ENCODE results near the gene BICDL1. TPM values are rescaled to one million over a fixed set of nuclear protein-coding genes. Genes with fewer than 3 reads are reported as not detected.

BICDL1 gene
- total RNA-seq, 4 donors from 2014 or later: 19.7 to 66.7 (median 44.1) TPM

DNA sequence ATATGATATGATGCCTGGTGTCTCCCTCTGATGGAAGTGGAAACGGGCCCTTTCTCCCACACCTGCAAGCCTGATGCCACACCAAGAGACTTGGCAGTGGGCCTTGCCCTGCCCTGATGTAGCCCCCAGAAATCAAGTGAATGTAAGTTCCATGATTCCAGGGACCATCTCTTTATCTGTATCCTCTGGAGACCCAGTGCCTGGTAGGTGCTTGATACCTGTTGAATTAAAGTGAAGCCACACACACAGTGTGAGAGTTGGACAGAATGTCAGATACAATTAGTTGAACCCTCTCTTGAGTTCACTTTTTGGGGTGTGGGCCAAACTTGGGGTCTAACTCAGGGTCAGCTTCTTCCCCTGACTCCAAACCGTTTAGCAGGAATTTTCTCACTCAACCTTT is 132.3 kb downstream of the BICDL1 start:
- DNase-seq: no peak
- no peak for TF ChIP-seq POLR2A (IDR thresholded peaks at IDR 0.05)
- TF ChIP-seq, protein P1, sequence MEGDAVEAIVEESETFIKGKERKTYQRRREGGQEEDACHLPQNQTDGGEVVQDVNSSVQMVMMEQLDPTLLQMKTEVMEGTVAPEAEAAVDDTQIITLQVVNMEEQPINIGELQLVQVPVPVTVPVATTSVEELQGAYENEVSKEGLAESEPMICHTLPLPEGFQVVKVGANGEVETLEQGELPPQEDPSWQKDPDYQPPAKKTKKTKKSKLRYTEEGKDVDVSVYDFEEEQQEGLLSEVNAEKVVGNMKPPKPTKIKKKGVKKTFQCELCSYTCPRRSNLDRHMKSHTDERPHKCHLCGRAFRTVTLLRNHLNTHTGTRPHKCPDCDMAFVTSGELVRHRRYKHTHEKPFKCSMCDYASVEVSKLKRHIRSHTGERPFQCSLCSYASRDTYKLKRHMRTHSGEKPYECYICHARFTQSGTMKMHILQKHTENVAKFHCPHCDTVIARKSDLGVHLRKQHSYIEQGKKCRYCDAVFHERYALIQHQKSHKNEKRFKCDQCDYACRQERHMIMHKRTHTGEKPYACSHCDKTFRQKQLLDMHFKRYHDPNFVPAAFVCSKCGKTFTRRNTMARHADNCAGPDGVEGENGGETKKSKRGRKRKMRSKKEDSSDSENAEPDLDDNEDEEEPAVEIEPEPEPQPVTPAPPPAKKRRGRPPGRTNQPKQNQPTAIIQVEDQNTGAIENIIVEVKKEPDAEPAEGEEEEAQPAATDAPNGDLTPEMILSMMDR (IDR thresholded peaks at IDR 0.05): no peak
- peaks cover 14 to 43% (median 26%) of the 10 kb centered on the region in 3 donors for H3K4me1 ChIP-seq
- H3K27ac ChIP-seq: no peak overlapping the region
- intact Hi-C loops (cut with DNase I): no loop called here
- no peak overlapping the region for H3K4me3 ChIP-seq
- peaks cover 0 to 5% (median 0%) of the 10 kb centered on the region in 3 donors for H3K36me3 ChIP-seq
- H3K9me3 ChIP-seq: no peaks in the 10 kb centered on the region
- 54 to 69% methylated on average over 2 of the region's 2 CpGs for WGBS, 2 donors
- no peaks in the 10 kb centered on the region for H3K27me3 ChIP-seq

DNA sequence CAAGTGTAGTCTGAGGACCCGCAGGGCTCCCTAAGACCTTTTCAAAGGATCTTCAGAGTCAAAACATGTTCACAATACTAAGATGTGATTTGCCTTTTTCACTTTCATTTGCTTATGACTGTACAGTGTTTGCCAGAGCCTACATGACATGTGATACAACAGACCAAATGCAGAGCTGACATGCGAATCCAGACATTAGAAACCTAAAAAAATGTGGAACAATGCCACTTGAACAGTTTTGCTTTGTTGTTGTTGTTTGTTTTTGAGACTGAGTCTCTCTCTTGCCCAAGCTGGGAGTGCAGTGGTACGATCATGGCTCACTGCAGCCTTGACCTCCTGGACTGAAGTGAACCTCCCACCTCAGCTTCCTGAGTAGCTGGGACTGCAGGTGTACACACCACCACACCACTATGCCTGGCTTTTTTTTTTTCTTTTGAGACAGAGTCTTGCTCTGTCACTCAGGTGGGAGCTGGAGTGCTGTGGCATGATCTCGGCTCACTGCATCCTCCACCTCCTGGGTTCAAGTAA is 132.8 kb downstream of the BICDL1 start:
- H3K4me1 ChIP-seq: peaks cover 16 to 47% (median 26%) of the 10 kb centered on the region in 3 donors
- no peaks in the 10 kb centered on the region for H3K9me3 ChIP-seq
- DNase-seq: no peak
- intact Hi-C loops (cut with DNase I): no loop called here
- 49 to 57% methylated on average over 4 of the region's 4 CpGs for WGBS, 2 donors
- H3K36me3 ChIP-seq: peaks cover 0 to 10% (median 0%) of the 10 kb centered on the region in 3 donors
- H3K27ac ChIP-seq: no peak overlapping the region
- no peak overlapping the region for H3K4me3 ChIP-seq
- TF ChIP-seq, protein P1 (IDR thresholded peaks at IDR 0.05): no peak
- no peak for TF ChIP-seq POLR2A (IDR thresholded peaks at IDR 0.05)
- H3K27me3 ChIP-seq: no peaks in the 10 kb centered on the region

DNA sequence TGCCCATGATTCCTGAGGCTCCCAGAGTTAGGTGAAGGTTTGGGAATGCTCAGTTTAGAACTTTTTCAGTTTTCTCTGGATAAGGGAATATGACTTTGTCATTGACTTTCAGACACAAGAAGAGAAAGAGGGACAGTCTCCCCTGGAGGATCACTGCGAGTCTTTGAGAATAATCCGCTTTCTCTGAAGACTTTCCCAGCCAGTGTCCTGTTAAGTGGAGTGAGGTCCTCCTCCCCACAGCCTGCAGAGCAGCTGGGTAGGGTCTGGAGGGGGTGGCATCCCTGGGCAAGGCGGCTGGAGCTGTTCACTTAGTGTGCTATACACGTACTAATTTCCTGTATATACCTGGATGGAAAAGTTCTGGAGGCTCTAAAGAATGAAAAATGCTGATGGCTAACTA is 136.0 kb downstream of the BICDL1 start:
- no peak overlapping the region for H3K27ac ChIP-seq
- peaks cover 12 to 42% (median 12%) of the 10 kb centered on the region in 3 donors for H3K36me3 ChIP-seq
- peaks cover 2 to 25% (median 4%) of the 10 kb centered on the region in 3 donors for H3K4me1 ChIP-seq
- no peak for DNase-seq
- intact Hi-C loops (cut with DNase I): no loop called here
- WGBS, 2 donors: 79 to 84% methylated on average over 2 to 4 of the region's 4 CpGs
- no peaks in the 10 kb centered on the region for H3K9me3 ChIP-seq
- H3K27me3 ChIP-seq: no peaks in the 10 kb centered on the region
- TF ChIP-seq POLR2A (IDR thresholded peaks at IDR 0.05): no peak
- TF ChIP-seq, protein P1 (IDR thresholded peaks at IDR 0.05): no peak
- H3K4me3 ChIP-seq: no peak overlapping the region

DNA sequence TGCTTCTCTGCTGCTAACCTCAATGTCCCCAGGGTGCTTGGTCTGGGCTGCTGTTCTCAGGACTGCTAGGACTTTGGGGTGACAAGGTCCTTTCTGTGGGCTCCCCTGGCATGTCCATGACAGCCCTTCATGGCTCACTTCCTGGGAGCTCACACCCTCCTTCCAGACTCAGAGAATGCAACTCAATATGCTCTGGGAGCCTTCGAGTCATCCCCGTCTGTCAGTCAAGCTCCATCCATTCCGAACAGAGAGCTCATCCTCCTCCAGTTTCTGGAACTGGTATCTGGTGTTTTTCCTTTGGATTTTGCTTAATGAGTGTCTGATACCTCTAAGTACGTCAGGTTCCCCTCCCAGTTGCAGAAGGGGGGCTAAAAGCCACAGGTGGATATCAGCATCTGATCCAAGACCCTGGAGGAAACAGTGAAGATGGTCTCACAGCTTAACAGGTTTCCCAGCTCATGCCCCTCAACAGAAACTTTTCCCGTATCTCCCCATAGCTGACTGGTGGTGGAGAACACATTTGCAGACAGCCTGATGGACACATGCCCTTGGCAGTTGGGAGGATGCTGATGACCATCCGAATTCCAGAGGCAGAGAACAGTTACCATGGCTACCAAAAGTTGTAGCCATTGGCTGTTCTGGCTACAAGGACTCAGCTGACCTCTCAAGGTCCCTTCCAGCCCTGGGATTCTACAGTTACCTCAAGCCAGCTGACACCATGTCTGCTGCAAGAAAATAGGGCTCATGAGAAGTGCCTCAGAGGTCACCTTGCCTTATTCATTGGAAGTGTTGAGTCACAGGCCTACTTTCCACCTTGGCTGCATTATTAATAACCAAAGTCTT is 137.0 kb downstream of the BICDL1 start:
- WGBS, 2 donors: 80 to 85% methylated on average over 3 to 4 of the region's 6 CpGs
- peak overlapping the region; percentile 51 to 71 (median 56) for H3K27ac ChIP-seq
- H3K4me1 ChIP-seq: peaks cover 2 to 24% (median 4%) of the 10 kb centered on the region in 3 donors
- peaks cover 12 to 52% (median 22%) of the 10 kb centered on the region in 3 donors for H3K36me3 ChIP-seq
- no peaks in the 10 kb centered on the region for H3K27me3 ChIP-seq
- no peak overlapping the region for H3K4me3 ChIP-seq
- H3K9me3 ChIP-seq: no peaks in the 10 kb centered on the region
- no peak for DNase-seq
- TF ChIP-seq POLR2A (IDR thresholded peaks at IDR 0.05): no peak
- TF ChIP-seq, protein P1 (IDR thresholded peaks at IDR 0.05): no peak
- intact Hi-C loops (cut with DNase I): no loop called here

DNA sequence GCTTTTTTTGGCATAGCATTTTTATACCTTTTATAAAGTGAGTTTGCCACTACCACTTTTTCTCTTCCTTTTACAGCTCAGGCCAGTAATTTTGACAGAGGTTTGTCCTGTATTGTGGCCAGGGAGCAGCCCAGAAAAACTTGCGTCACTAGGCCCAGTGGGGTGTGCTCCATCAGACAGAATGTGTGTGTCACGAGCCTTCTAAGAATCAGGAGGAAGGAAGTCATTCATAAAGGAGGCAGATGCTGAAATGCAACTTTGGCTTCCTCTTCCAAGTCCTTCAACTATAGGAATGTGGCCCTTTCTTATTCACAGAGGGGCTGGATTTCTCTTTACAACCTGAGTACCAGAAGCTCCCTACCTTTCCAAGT is 137.6 kb downstream of the BICDL1 start:
- intact Hi-C loops (cut with DNase I): no loop called here
- Histone ChIP-seq H3K4me3 (no peak overlapping the region), H3K9me3 (no peaks in the 10 kb centered on the region), H3K36me3 (peaks cover 14 to 58% (median 28%) of the 10 kb centered on the region in 3 donors), H3K4me1 (peaks cover 2 to 24% (median 4%) of the 10 kb centered on the region in 3 donors), H3K27me3 (no peaks in the 10 kb centered on the region), H3K27ac (peak overlapping the region; percentile 51 to 71 (median 56))
- TF ChIP-seq, protein P1 (IDR thresholded peaks at IDR 0.05): no peak
- no peak for TF ChIP-seq POLR2A (IDR thresholded peaks at IDR 0.05)
- no peak for DNase-seq
- WGBS, 2 donors: 59 to 78% methylated on average over 2 of the region's 2 CpGs
